ENCODE results near the gene ZNF292.
"Not testable (repeated sequence)": the region's sequence is repeated elsewhere in the genome, so short reads cannot be mapped to it uniquely, and the experiment has no call there.

ZNF292 gene

DNA sequence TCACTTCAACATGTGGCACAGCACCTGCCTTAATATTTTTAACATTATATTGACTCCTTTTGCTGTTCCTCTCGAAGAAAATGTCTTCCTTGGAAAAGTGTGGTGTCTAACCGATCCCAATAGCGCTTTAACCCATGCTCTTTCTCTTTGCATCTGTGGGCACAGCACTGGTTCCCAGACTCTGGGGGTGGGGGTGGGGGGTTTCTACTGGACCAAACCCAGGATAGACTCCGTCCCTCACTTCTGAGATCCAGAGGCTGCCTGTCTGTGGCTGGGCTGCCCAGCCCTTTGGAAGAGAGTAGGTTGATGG, 3.9 kb upstream of the ZNF292 start:
- TF ChIP-seq ZFX (IDR thresholded peaks at IDR 0.05; ENCODE audit: borderline replicate concordance) (no peak), CTCF (IDR thresholded peaks at IDR 0.05) (no peak)
- no peak overlapping the region for H3K27ac ChIP-seq

DNA sequence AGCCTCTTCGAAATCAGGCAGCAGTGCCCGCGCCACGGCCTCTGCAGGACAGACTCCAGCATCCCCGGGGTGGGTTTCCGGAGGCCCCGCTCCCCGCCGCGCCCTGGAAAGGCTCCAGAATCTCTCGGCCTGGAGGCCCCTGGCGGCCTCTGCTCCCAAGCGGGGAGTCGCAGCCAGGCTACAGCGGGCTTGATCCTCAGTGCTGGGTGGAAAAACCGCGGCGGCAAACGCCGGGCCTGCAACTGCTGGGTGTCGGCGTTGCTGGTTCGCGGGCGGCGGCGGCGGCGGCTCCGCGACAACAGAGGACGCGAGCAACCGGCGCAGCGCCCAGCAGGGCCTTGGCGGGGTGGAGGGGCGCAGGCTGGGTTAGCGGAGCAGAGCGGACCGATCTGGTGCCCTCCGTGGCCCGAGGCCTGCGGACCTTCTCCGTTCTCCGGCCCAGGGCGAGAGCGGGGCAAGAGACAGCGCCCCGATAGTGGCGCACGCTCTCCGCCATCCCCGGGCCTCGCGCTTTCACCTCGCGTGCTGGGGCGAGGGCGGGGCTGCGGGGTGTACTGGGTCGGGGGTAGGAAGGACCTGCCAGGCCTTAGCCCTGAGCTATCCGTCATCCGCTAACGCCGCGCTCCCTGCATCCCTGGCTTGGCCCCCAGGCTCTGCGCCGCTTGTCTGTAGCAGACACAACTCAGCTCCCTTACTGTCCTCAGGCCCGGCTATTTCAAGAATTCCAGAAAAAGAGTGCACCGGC, 3.4 kb upstream of the ZNF292 start:
- H3K27ac ChIP-seq, result no peak overlapping the region

DNA sequence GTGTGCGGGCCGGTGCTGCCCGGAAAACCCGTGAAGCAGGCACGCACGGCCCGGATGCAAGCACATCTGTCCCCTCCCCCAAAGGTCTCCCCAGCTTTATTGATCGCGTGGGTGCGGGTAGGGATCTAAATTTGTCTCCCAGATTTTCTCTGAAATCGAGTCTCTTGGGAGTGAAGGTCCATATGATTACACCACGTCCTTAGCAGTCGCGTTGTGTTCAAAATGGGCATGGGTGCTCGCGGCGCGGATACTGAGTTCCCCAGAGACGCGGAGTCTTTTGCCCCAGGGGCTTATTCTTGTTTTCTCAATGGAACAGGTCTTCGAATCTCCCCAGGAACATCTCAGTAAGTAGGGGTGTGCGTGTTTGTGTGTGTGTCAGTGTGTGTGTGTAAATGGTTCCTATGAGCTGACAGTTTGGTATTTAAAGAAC, 2.8 kb upstream of the ZNF292 start:
- TF ChIP-seq ZFX (IDR thresholded peaks at IDR 0.05; ENCODE audit: borderline replicate concordance) (no peak), CTCF (IDR thresholded peaks at IDR 0.05) (no peak)
- H3K27ac ChIP-seq, result no peak overlapping the region

More for the DNA sequence above, 3.4 kb upstream of the ZNF292 start:
- TF ChIP-seq ZFX (IDR thresholded peaks at IDR 0.05; ENCODE audit: borderline replicate concordance) (no peak), CTCF (IDR thresholded peaks at IDR 0.05) (no peak)

GRCh38 chr6:87154641-87154992, 748 bp upstream of the ZNF292 start:
- peak overlapping the region; percentile 92 for H3K27ac ChIP-seq
- no peak for TF ChIP-seq CTCF (IDR thresholded peaks at IDR 0.05)
- TF ChIP-seq ZFX (IDR thresholded peaks at IDR 0.05; ENCODE audit: borderline replicate concordance), result no peak

DNA sequence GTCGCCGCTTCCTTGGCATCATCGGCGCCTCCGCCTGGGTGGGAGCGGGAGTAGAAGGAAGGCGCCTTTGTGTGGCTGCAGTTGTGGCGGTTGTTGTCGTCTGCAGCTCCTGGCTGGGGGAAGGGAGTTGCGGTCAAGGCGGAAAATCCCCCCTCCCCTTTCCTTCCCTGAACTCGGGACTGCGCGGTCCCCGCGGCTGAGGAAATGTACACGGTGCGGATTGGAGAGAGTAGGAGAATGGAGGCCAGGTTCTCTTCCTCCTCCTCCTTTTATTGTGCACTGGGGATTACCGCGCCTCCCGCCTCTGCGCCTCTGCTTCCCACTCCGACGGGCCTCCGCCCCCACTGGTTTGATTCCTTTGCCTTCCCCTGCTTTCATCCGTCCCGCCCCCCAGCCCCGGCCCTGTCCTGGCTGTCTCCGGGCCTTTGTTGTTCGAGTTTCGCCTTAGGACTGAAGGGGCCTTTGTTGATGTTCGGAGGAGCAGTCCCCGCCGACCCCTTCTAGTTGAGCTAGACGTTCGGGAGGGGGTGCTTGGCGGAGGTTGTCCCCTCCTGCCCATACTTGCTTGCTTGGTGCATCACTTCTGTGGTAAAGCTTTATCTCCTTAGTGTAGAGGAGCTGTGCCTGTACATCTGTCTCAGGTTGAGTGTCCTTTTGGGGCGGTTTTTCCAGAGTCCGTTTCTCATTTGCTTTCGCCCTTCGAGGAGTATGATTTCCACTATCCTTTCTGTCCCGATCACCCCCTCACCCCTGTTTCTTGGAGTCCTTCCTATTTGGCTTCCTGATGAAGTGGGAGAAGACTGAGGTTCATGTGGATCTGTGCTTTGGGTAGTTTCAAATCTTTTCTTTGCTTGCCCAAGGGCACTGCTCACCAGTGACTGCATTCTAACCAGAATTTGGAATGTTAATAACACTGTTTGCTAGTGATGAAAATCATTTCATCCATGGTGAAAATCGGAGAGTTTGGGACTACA, 764 bp downstream of the ZNF292 start:
- H3K27ac ChIP-seq, result peak overlapping the region; percentile 92
- TF ChIP-seq CTCF (IDR thresholded peaks at IDR 0.05) (no peak), ZFX (IDR thresholded peaks at IDR 0.05; ENCODE audit: borderline replicate concordance) (no peak)

- H3K27ac ChIP-seq, result not testable (repeated sequence)
These were observed 2.2 kb downstream of the ZNF292 start for GRCh38 chr6:87157596-87157995.

DNA sequence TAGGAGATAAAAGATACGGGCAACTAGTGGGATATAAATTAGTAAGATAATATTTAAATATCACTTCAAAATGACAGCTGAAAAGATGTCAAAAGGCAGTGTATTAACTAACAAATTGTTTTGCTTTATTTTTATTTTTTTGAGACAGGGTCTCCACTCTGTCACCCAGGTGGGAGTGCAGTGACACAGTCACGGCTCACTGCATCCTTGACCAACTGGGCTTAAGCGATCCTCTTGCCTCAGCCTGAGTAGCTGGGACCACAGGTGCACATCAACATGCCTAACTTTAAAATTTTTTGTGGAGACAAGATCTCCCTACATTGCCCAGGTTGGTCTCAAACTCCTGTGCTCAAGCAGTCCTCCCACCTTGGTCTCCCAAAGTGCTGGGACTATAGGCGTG, 5.9 kb downstream of the ZNF292 start:
- no peak for TF ChIP-seq ZFX (IDR thresholded peaks at IDR 0.05; ENCODE audit: borderline replicate concordance)
- no peak for TF ChIP-seq CTCF (IDR thresholded peaks at IDR 0.05)
- H3K27ac ChIP-seq, result no peak overlapping the region
